SK-MEL-5 (cell line): ENCODE measurements around the gene SRC. TPM values are rescaled to one million over a fixed set of nuclear protein-coding genes. Genes with fewer than 3 reads are reported as not detected.

Experiments
- DNase-seq: peaks from one replicate; pipeline ENCODE4 v3.0.0-alpha.2; 2016; ENCODE audit warnings: low read depth, low spot score
- in situ Hi-C: cut with HindIII; loops from 2 replicates; pipeline ENCODE4 v1.10.0; 2016; ENCODE audit warnings: low sequenced_read_pairs, high pct_unique_total_duplicates, low pct_unique_long_range_greater_than_20kb
- polyA plus RNA-seq, 2 experiments: library from polyadenylated mRNA; depleted of rRNA; stranded (reverse); fragments of >200 nt; gene quantifications; 2 replicates each; pipeline ENCODE4 v1.2.3, GENCODE V29; 2015
- total RNA-seq: library from RNA; depleted of rRNA; stranded (reverse); fragments of >200 nt; shearing (Covaris generic); gene quantifications from 2 replicates; pipeline ENCODE4 v1.2.3, GENCODE V29; 2014; rRNA removed

SRC gene
- 5.7 and 7.3 TPM in 2 replicates for total RNA-seq
- 16.0 and 21.0 TPM in 2 replicates for polyA plus RNA-seq (2015; cell fraction: cytosol; rRNA removed)
- 27.1 and 30.4 TPM in 2 replicates for polyA plus RNA-seq (2015; cell fraction: nucleus; rRNA removed)

DNA sequence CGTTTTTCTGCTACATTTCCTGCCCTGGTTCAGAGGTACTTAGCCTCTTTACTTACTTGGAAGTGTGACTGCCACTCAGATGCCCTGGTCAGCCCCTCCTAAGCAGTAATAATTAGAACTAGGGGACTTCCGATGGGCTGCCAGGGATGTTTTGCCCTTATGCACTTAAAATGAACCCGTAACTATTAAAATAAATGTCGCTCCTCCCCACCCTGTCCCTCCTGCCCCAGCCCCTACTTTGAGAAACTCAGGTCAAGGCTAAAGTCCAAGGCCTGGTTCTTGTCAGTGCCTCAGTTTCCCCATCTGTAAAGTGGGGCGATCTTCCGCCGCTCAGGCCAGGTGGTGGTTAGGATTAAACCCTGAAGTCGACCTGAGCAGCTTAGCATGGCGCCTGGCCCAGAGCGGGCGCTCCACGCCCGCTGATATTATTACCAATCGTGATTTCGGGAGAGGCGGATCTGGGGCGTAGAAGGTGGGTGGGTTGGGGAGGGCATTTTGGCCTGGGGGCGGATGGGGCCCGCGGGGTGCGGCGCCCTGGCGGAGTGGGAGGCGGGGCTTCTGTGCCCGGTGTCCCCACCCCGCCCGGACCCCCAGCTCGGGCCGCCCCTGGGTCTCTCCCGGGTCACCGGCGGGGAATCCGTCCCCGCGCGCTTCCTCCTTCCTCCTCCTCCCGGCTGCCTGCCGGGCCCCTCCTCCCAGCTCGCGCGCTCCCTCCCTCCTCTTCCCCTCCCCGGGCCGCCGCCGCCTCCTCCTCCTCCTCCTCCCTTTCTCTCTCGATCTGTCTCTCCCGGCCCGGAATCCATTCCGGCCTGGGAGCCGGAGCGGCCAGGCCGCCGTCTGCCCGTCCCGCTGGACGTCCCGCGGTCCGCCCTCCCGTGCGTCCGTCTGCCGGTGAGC lies at the start of gene SRC:
TSS of gene SRC (plus strand) at position 802 of the 897 bp plus-strand sequence. CDS start 38,014 bp downstream, outside the sequence.
- in situ Hi-C loops = no loop called here
- peak; percentile 48 for DNase-seq

GRCh38 chr20:37296371-37296770 lies 49.6 kb upstream of the SRC start:
- no peak for DNase-seq
- in situ Hi-C loops = no loop called here

GRCh38 chr20:37297066-37297736 lies 48.7 kb upstream of the SRC start:
- in situ Hi-C loops = no loop called here
- no peak for DNase-seq

DNA sequence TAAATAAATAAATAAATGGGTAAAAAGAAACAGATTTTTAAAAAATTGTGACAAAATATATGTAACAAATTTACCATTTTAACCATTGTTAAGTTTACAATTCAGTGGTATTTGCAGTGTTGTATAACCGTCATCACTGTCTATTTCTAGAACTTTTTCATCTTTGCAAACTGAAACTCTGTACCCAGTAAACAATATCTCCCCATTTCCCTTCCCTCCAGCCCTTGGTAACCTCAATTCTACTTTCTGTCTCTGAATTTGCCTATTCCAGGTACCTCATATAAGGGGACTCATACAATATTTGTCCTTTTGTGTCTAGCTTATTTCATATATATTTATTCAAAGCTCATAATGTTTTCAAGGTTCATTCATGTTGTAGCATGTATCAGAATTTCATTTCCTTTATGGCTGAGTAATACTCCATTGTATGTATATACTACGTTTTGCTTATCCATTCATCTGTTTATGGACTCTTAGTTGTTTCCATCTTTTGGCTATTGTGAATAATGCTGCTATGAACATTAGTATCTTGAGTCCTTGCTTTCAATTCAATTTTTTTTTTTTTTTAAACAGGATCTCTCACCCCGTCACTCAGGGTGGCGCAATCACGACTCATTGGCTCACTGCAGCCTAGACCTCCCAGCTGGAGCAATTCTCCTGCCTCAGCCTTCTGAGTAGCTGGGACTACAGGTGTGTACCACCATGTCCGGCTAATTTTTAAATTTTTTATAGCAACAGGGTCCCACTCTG lies 47.6 kb upstream of the SRC start:
- DNase-seq = no peak
- in situ Hi-C loops = no loop called here

GRCh38 chr20:37299718-37300528 lies 46.0 kb upstream of the SRC start:
- in situ Hi-C loops = no loop called here
- no peak for DNase-seq

DNA sequence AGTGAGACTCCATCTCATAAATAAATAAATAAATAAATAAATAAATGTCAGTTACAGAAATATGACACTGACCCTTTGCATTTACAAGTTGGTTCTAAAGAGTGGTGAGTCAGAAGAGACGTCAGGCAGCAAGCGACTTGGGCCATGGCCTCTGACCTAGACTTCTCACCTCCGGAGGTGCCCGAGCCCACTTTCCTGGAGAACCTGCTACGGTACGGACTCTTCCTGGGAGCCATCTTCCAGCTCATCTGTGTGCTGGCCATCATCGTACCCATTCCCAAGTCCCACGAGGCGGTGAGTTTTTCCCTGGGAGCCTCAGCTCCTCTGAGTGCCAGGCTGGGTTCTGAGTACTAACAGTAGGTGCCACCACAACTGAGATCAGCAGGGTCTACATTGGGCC lies 44.8 kb upstream of the SRC start:
- in situ Hi-C loops = no loop called here
- DNase-seq = no peak

DNA sequence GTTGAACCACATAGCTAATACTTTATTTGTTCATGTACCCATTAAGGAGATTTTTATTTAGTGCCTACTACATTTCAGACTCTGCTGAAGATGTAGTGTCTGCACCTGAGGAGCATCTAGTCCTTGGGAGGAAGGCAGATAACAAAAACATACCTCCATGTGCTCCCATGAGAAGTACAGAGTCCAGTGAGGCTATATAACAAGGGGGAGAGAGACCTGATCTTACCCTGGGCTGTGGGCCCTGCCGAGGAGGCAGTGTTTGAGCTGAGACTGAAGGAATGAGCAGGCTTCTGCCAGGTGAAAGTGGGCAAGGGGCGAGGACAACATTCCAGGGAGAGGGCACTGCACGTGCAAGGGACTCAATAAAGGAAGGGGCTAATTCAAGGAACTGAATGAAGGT lies 44.4 kb upstream of the SRC start:
- in situ Hi-C loops = no loop called here
- no peak for DNase-seq

- no peak for DNase-seq
- in situ Hi-C loops = no loop called here
Measured at GRCh38 chr20:37302981-37303380, 43.0 kb upstream of the SRC start.

DNA sequence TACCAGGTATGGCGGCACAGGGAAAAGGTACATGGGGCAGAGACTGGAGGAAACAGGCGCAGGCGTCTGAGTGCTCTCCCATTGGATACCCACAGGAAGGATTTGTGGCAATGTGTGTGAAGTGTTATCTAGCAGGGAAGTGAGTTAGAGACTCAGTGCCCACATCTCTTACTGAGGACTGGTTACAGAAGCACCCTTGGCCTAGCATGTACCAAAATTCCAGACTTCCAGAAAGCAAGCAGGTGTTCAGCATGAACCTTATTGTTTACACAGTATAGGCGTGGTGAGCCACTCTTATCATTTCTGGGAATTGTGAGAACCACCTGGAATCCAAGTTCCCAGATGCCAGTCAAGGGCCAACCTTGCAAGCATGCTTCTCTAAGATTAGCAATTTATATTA lies 42.3 kb upstream of the SRC start:
- in situ Hi-C loops = no loop called here
- no peak for DNase-seq

DNA sequence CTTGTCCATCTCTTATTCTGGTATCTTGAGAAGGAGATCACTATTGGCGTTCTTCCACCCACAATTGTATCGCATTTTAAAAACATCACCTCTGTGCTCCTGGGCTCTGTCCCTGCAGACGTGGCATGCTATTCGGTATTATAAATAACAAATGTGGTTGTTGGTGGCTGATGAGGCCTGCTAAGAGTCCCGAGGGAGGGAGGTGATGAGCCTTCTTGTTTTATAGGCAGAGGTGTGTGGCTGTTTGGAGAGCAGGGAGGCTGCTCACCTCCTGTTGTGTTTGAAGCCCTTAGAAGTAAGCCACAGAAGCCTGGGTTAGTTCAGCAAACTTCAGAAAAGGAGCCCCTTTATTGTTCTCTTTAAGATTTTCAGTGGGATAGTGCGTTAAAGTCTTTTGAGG lies 40.9 kb upstream of the SRC start:
- in situ Hi-C loops = no loop called here

GRCh38 chr20:37305839-37306238 lies 40.1 kb upstream of the SRC start:
- in situ Hi-C loops = no loop called here

More for the DNA sequence above, 40.9 kb upstream of the SRC start:
- no peak for DNase-seq

GRCh38 chr20:37308086-37309050 lies 37.6 kb upstream of the SRC start:
- in situ Hi-C loops = no loop called here
- no peak for DNase-seq

More at GRCh38 chr20:37305839-37306238, 40.1 kb upstream of the SRC start:
- no peak for DNase-seq

- no peak for DNase-seq
- in situ Hi-C loops = no loop called here
Measured at GRCh38 chr20:37309290-37309689, 36.6 kb upstream of the SRC start.

DNA sequence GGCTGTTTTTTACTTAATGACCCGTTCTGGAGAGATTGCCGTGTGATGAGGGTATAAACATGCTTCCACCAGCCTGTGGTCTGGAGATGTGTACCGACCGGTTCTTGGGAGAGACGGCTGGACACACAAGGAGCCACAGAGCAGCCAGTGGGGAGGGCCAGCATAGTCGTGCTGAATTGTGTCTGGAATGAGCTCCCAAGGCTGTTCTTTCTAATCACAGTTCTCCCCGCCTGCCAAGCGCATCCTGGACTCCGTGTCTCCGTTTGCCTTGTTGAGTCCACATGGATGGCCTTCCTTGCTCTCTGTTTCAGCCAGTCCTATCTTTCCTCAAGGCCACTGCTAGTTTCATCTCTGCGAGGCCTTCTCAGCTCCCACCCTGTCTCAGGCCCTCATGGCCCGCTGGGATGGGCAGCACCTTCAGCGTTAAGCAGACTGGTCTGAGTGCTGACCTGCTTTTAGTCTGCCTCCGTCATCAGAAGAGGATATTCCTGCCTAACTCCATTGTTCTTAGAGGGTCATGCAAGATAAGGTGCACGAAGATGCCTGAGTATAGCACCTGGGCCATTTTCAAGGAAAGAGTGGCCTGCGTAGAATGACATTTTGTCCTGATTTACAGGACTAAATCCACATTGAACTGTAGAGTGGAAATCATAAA lies 35.9 kb upstream of the SRC start:
- in situ Hi-C loops = no loop called here
- DNase-seq = no peak

GRCh38 chr20:37310951-37311350 lies 35.0 kb upstream of the SRC start:
- in situ Hi-C loops = no loop called here
- no peak for DNase-seq
